ENCODE data around the gene OMA1. TPM values are rescaled to one million over a fixed set of nuclear protein-coding genes. Genes with fewer than 3 reads are reported as not detected.
"Not testable (repeated sequence)": the region's sequence is repeated elsewhere in the genome, so short reads cannot be mapped to it uniquely, and the experiment has no call there.

The OMA1 gene
- 34.8 TPM for total RNA-seq

- DNase-seq (ENCODE audit: low spot score), result peak; percentile 98
These were observed at the start of gene OMA1 for GRCh38 chr1:58546520-58547308. Gene OMA1, minus strand, starts transcription at chr1:58546726. Its CDS starts 7,432 bp downstream, at chr1:58539294.

- DNase-seq (ENCODE audit: low spot score), result no peak
These were observed 48.0 kb upstream of the OMA1 start for GRCh38 chr1:58594546-58594945.

DNA sequence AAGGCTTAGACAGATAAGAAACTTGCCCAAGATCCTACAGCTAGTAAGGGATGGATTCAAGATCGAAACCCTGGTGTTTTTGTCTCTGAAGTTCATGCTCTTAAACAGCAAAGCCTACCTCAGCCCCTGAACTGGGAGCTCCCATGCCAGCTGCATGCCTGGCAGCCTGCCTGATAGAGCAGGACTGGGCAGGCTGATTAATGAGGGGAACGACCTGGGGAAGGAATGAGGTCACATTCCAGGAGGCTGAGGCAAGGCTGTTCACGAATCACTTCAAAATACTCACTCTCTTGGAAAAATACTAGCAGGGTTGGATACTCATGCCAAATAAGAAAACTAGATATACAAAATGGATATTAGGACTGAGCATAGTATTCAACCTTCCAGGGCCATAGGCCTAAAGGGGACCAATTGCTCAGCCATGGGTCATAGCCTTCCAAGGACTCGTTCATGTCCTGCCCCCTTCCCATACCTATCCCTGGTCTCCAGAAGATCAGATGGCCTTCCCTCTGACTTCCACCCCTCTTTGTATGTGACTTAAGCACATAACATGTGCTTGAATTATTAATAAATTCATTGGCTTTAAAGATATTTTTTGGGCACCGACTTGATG lies 46.1 kb upstream of the OMA1 start:
- DNase-seq (ENCODE audit: low spot score), result peak; percentile 79

- DNase-seq (ENCODE audit: low spot score), result no peak
These were observed 45.3 kb upstream of the OMA1 start for GRCh38 chr1:58591806-58592205.

DNA sequence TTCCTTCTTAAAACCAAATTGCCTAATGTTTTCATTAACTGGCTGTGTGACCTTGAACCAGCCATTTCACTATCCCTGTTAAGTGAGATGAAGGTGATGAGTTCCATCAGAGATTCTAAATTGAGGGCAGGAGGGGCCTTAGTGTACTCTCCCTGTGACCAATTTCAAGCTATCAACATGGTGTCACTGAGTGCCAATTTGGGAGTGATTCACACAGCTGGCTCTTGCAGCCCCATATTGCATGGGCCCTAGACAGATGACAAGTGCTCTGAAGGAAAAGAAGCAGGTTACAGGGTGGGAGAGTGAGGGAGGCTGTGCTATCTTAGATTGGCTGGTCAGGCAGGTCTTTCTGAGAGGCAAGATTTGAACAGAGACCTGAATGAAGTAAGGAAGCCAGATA lies 43.5 kb upstream of the OMA1 start:
- no peak for DNase-seq (ENCODE audit: low spot score)

- no peak for DNase-seq (ENCODE audit: low spot score)
These were observed 41.9 kb upstream of the OMA1 start for GRCh38 chr1:58588396-58588795.

DNA sequence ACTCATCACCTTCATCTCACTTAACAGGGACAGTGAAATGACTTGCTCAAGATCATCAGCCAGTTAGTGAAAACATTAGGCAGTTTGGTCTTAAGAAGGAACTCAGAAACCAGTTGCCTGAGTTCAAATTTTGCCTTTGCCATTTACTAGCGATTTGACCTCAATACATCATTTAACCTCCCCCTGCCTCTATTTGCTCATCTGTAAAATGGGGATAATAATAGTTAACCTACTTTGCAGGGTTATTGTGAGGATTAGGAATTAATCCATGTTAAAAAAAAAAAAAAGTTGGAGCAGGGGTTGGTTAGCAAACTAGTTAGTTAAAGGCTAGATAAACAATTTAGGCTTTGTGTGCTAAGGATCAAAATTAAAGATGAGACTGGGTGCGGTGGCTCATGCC lies 41.1 kb upstream of the OMA1 start:
- DNase-seq (ENCODE audit: low spot score), result no peak

GRCh38 chr1:58586271-58586670 lies 39.7 kb upstream of the OMA1 start:
- DNase-seq (ENCODE audit: low spot score), result no peak

- DNase-seq (ENCODE audit: low spot score), result no peak
These were observed 39.1 kb upstream of the OMA1 start for GRCh38 chr1:58585581-58586151.

GRCh38 chr1:58585166-58585565 lies 38.6 kb upstream of the OMA1 start:
- DNase-seq (ENCODE audit: low spot score), result no peak

GRCh38 chr1:58584082-58584895 lies 37.8 kb upstream of the OMA1 start:
- DNase-seq (ENCODE audit: low spot score), result peak; percentile 38

- no peak for DNase-seq (ENCODE audit: low spot score)
These were observed 37.0 kb upstream of the OMA1 start for GRCh38 chr1:58583496-58583895.

- not testable (repeated sequence) for DNase-seq (ENCODE audit: low spot score)
These were observed 35.6 kb upstream of the OMA1 start for GRCh38 chr1:58582143-58582542.

- DNase-seq (ENCODE audit: low spot score), result no peak
These were observed 35.1 kb upstream of the OMA1 start for GRCh38 chr1:58581641-58582040.

DNA sequence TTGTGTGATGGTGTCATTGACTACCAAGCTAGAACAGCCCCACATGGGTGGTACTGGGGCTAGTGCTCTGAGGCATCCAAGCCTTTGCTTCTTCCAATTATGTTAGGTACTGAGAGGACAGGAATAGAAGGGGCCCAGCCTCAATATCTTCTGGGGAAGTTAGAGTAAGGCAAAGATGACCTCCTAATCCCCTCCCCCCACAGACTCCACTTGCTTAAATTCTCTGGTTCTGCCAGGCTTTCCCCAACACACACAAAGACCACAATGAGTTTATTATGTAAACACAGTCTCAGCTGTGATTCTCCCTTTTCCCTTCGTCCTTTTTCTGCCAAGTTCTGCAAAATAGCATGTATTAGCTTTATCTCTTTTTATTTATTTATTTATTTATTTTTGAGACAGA lies 33.7 kb upstream of the OMA1 start:
- DNase-seq (ENCODE audit: low spot score), result no peak

- no peak for DNase-seq (ENCODE audit: low spot score)
These were observed 31.1 kb upstream of the OMA1 start for GRCh38 chr1:58577654-58578030.

DNA sequence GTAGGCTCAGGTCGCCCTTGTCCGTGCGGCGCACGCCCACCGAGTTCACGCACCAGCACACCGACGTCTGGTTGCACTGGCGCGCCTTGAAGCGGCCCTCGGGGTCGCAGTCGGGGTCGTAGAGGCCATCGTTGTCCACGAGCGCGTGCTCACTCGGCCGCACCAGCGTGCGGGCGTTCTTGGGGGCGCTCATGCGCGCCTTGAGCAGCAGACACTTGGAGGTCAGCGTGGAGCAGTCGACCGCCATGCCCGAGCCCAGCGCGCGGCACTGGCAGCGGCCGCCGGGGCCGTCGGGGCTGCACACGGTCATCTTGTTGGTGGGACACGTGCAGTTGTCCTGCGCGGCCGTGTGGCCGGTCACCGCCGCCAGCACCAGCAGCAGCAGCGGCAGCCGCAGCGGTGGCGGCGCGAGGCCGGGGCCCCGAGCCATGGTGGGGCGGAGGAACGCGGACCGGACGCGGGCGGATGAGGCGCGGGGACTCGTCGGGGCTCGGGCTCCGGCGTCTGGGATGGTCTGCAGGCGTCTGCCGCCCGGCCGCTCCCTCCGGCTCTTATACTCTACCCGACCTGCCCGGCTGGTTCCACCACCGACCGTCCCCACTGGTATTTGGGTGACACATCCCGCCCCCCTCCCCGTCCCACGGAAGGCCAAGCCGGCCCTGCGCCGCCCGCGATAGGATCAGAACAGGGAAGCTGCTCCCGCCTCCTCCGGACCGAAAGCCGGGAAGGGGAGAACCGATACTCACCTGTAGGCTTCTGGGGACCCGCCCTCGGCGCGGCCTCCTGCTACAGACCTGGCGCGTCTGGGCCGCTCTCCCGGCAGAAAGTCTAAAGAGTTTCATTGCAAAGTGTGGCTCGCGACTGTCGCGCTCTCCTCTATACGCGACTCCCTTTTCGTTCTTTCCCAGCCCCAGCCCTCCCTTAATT lies 30.5 kb upstream of the OMA1 start, which contains the start of gene TACSTD2:
Gene TACSTD2 (minus strand): TSS at position 526 of the 927 bp plus-strand sequence. CDS start 96 bp downstream, at position 430.
- peak; percentile 41 for DNase-seq (ENCODE audit: low spot score)

- peak; percentile 36 for DNase-seq (ENCODE audit: low spot score)
These were observed 29.8 kb upstream of the OMA1 start for GRCh38 chr1:58576325-58576726.

GRCh38 chr1:58575551-58576324 lies 29.2 kb upstream of the OMA1 start:
- DNase-seq (ENCODE audit: low spot score), result no peak

- DNase-seq (ENCODE audit: low spot score), result no peak
These were observed 28.3 kb upstream of the OMA1 start for GRCh38 chr1:58574816-58575215.
